GM19452 (cell line): Measurements from ENCODE around the gene FAM78A.
"Not testable (repeated sequence)": the region's sequence is repeated elsewhere in the genome, so short reads cannot be mapped to it uniquely, and the experiment has no call there.

Experiments used
- ATAC-seq: cut with Tn5 transposase; IDR thresholded peaks from one replicate; pipeline ENCODE4 v1.9.1; 2021; ENCODE audit not compliant: unreplicated experiment

Gene FAM78A

DNA sequence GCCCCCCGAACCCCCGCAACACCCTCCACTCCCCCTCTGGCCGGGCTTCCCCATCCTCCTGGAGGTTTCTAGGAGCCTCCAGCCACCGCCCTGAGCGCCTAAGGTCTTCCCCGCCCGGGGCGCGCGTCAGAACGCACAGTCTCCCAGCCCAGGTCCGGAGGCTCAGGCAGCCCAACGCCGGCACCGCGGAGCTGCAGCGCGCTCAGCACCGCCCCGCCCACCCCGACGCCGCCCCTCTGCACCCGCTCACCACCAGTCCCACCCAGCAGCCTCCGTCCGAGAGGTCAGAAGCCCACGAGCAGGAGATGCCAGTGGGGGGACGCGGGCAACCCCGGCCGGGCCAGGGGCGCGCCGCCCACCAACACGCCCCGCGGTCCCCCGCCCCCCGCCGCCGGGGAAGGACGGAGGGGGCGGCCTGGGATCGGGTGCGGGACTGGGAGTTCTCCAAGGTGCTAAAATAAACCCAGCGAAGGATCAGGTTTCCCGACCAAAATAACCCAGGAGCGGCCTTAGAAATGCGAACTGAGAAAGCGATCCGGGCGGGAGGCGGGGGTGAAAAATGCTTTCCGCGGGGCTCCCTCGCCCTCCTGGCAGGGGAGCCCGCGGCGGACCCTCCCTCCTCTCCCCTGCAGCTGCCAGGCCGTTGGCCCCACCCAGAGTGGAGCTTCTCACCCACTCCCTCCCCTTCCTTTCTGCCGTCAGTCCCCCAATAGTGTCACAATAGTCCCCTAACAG, 6.5 kb upstream of the FAM78A start:
- ATAC-seq, result no peak

DNA sequence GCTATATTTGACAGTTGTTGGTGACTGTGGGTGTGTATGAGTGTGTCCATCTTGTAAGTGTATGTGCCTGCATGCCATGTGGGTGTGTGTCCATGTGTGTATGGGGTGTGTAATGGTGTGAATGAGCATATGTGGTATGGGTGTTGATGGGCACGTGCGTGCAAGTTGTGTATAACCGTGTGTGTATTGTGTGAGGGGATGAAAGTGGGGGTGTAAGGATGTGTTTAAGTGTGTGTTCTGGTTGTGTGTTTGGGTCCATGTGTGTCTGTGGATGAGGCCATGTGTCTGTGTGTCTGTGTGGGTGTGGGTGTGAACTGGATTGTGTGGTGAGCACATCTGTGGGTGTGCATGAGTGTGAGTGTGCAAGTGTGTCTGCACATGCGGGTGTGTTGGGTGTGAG, 5.9 kb upstream of the FAM78A start:
- no peak for ATAC-seq

DNA sequence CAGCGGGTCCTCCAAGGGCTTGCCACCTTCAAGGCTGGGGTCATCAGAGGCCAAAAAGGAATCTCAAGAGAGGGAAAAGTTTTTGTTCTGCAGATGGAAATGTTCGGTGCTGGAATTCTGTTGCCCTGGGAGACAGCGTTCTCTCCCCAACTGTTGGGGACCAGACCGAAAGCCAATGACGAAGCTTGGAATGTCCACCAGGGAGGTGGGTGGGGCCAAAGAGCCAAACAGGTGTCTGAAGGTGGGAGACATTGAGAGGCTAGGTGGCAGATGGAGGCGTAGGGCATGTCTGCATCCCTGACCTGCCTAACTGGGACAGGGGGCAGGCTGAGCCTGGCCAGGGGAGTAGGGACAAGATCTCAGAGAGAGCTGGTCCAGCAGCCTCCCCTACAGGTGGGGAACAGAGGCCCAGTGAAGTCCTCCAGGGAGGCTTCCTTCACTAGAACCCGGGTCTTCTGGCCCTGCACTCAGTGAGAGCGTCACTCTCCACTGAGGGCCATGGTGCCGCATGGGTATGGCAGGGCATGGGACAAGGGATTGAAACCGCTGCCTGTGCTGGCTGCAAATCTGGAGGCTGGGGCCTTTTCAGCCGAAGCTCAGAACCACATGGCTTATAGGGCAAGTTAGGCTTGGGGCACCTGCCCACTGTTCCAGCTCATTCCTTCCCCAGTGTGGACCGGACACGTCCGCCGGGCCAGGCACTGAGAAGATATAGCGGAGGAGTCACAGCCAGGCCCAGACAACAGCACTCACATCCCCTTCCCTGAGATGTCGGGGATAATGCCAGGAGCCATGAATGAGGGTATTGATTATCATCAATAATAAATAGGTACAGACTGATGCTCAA, 5.0 kb upstream of the FAM78A start:
- ATAC-seq, result no peak

DNA sequence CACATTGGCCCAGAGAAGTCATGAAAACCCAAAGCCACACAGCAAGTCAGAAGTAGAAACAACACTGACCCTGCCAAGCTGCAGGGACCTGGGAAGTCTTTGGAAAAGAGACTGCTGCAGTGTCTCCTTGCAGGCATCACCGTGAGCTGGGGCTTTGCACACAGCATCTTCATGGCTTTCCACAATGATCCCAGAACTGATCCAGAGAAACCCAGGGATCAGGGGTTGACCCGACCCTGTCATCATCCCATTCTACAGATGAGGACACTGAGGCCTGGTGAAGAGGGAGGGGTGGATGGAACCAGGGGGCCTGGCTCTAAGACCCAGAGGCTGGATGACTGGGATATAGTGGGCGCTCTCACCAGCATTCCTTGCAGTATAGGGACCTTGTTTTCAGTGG, 4.3 kb upstream of the FAM78A start:
- no peak for ATAC-seq

DNA sequence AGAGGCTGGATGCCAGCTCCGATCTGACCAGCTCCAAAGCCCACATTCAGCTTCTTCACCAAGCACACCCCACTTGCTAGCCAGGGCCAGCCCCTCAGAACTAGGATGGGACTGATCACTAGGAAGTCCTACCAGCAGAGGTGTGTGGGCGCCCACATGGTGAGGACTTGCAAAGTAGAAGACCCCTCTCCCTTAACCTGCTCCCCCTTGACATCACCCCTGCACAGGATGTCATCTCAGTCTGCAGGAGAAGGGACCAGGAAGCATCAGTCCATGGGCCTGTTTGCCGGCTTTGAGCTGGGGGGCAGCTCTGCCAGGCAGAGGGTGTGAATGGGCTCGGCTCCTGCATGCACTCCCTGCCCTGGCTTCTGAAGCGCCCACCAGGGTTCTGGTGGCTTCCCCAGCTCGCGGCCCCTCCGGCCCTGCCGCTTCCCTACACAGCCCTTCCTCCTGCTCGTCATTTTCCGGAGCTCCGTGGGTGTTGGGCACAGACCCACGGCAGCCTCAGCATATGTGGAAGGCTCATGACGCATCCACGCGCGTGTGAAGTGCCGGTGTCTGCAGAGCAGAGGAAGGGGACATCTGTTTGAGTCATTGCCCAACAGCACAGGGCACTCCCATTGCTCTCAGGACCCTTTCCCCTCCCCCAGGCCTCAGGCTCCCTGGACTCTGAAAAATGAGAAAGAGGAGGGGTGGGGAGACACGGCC, 3.7 kb upstream of the FAM78A start:
- ATAC-seq, result no peak

DNA sequence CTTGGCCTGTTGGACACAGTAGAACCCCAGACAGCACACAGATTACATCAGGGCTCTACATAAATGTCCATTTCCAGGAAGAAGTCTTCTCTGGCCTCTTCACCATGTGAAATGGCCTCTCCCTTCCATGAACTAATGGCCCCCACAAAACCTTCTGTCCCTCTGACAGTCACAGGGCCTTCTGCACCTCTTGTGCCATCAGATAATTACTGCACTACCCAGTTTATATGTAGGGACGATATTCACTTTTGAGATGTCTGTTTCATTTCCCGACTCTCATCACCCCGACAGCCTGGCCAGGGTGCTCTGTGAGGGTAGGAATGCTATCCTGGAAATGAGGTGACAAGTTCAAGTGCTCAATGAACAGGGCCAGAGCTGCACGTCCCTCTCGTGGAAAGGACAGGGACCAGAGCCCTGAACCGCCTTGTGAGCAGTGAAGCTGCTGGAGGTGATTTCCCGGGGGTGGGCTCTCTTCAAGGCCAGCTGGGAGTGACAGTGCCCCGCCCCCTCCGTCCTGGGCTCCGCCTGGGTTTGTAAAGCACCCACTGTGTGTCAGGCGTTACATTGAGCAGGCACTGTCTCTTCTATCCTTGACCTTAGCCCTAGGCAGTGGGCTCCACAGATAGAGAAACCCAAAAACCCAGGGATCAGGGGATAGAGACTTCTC, 3.0 kb upstream of the FAM78A start:
- no peak for ATAC-seq

DNA sequence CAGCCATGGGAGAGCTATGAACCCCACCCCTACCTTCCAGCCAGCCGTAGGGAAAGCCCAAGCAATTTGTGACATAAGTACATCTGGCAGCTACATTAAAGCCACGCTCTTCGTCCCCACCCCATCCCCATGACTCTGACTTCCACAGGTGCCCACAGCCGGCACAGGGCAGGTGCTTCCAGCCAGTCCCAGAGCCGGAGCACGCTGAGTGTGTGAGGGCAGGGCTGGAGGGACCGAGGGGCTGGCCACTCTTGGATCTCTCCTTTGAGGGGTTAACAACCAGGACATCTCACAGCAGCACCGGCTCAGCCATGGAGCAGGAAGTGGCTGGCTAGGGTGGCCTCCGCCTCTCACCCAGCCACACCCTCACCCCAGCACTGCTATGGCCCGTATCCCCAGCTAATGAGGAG, 2.4 kb upstream of the FAM78A start:
- ATAC-seq, result no peak

DNA sequence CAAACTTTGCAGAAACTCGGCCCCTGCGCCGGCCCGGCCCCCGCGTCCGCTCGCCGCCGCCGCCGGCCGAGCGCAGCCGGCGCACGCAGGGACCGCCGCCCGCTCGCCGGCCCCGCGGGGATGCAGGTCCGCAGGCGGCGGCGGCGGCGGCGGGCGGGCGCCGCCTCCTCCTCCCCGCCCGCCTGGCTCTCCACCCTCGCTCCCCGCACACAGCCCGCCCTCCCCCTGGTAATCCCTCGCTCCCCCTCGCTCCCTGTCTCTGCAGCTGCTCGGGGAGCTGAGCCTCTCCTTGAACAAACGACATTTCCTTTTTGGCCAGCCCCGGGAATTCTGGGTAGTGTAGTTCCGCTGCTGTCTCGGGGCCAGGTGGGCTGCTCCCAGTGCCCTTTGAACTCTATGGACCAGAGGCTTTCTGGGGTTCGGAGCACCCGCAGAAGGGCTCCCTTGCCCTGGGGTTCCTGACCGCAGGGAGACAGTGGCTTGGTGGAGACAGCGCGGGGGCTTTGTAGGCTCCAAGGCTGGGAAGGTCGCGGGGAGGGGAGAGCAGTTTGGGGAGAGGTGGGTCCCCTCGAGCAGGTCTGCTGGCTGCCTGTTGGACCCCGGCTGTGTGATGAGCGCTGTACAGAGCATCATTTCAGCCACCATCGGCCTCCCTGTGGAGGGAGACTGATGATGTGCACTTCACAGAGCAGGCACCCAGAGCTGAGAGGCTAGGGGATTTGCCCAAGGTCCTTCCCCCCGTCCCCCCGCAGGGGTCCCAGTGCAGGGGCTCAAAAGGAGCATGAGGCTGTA, 1.8 kb upstream of the FAM78A start:
- no peak for ATAC-seq

DNA sequence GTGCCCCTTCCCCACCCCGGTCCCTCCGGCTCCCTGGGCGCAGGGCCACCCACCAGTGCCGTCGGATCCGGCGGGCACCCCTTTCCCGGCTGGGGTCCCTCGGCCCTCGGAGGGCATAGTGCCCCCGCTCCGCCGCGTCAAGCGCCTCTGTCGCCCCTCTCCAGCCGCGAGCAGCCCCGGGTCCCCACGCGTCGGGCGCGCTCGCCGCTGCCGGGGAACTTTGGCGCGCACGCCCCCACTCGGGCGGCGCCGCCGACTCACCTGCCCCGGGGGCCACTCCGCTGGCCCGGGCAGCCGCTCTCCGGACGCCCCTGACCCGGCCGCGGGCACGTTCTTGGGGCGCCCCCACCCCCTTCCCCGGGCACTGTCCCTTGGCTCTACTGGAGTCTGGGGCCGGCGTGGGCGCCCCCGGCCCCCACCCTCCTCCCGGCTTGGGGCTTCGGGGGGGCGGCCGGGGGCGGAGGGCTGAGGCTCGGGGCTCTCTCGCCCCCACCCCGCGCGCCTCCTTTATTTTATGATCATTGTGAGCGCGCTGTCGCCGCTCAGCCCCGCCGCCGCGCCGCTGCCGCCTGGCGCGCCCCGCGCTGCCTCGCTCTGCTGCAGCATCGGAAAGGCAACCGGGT, 1.1 kb upstream of the FAM78A start:
- no peak for ATAC-seq

DNA sequence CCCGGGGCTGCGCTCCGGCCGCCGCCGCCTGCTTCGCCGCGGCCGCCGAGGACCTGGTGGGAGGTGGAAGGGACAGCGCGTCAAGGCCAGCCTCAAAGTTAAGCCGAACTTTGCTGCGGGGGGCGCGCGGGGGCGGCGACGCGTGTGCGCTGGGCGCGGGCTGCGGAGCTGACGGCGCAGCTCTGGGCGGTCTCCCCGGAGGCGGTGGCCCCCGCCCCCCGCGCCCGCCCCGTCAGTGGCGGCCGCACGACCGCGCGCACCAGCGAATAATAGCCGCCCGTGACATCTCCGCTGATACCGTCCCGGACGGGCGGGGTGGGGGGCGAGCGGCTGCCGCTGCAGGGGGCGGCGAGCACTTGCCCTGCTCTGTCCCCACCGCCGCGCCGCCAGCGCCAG, 579 bp upstream of the FAM78A start:
- ATAC-seq, result no peak

DNA sequence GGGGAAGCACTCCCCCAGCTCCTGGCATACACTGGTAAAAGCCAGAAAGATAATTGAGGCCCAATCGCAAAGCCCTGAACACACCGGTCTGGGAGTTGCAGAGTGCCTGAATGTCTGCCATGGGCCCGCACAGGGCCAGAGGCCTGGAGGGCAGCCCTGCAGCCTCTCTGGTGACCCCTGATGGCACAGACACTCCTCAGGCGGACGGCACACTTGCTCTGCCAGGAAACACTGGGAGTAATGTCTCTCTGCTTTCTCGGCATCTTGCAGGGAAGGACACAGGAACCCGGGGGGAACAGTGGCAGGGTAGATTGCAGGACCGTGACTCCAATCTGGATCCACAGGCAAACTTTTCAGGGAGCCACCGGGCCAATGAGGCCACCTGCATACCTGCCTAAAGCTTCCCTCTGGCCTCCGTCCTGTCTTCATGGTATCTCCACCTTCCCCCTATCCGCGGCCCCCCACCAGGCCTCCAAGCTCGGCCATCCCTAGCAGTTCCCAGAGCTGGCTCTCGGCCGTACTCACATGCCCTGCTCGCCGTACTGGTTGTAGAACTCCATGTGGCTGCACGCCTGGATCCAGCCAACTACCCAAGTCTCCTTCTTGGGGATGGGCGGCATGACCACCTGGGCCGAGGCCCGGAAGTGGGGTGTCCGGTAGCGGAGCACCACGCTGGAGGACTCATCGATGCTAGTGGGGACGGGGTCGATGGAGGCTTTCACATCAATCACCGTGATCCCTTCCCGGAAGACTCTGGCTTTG, 797 bp downstream of the FAM78A start:
- ATAC-seq, result no peak

DNA sequence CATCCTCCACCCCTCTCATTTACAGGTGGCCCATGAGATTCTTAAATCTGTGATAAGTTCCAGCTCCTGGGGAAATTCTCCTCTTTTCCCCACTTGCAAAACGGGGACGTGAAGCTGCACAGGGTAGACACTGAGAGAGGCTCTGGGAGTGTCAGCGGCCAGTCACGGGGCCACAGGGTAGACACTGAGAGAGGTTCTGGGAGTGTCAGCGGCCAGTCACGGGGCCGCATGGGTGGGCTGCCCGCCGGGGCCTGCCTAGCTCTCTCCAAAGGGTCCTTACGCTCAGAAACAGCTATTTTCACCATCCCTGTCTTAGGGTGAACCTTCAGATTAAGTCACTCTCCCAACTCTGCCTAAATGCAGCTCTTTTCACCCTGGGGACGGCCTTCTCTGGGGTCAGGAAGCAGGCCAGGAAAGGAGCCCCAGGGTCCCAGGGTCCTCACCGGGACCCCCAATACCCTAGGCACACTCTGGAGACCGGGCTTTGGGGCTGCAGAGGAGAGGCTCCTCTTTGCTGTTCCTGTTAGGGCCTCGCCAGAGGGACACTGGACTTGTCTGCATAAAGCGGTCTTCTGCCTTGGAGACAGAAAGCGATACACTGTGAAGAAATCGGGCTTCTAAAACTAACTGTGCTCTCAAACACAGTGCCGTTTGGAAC, 1.5 kb downstream of the FAM78A start:
- ATAC-seq, result no peak

DNA sequence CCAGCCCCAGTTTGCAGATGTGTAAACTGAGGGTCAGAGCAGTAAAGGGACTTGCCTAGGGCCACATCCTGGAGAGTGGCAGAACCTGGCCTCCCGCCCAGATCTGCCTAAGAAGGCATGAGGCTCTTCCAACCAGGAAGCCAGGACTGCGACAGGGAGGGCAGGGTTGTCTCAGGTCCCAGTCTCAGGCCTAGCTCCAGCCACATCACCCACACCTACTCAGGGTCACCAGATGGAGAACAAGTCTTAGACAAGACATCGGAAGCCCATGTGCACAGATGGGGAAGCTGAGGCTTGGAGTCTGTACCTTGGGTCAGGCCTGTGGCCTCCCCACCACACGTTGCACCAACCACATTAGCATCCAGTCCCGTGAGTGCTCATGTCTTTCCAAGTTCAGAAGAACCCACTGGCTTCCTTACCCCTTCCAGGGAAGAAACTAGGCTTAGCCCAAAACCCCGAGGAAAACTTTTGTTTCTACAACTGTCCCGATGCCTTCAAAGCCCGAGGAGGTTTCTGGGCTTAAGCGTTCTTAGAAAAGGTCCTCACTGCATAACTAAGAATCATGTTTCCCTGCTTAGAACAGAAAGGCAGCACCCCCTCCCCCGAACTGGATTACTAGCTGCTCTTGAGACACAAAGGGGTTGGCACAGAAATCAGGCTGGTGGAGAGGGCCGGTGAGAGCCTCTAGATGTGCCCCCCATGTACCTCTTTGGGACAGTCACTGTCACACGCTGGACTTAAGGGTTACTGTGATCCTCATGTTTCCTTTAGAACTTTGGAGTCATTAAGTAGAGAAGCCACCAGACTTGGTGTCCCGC, 2.2 kb downstream of the FAM78A start:
- no peak for ATAC-seq

DNA sequence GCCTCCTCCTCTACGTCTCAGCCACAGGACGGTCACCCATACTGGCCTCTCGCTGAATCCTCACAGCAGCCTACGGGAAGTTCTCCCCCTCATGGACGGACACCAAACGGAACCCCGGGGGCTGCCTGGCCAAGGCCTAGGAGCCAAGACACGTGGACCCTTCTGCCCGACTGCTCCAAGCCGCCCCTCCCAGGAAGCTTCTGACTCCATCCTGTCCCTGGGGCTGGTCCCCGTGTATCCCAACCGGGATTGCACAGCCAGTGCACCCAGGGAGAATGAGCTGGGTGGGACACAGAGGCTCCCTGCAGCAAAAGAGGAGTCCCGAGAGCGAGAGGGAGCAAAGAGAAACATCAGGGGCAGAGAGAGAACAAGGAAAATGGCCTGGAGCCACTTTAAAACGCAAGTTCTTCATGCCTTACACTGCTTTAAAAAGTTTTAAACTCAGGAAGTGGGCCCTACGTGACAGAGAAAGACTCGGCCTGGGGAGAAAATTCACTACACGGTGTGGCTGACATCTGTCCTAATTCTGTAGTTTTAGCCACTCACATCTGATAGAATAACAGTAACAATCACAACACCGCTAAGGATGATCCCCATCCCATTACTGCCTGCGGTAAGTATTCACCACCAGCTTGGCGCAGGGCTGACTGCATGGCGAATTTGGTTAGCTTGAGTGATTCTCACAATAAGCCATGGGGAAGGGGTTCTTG, 3.0 kb downstream of the FAM78A start:
- no peak for ATAC-seq

DNA sequence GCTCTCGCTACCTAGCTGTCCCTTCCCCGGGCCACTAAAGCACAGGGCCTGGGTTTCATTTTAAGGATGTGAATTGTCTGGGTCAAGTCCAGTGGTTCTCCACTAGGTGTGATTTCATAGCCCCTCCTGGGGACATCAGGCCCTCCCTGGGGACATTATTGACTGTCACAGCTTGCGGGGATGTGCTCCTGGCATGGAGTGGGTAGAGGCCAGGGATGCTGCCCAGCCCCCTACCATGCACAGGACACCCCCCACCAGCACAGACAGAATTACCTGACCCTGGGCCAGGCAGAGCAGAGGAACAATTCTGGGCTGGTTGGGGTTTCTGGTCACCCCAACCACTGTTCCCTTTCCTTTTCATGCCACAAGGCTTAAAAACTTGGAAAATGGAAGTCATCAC, 4.1 kb downstream of the FAM78A start:
- no peak for ATAC-seq

DNA sequence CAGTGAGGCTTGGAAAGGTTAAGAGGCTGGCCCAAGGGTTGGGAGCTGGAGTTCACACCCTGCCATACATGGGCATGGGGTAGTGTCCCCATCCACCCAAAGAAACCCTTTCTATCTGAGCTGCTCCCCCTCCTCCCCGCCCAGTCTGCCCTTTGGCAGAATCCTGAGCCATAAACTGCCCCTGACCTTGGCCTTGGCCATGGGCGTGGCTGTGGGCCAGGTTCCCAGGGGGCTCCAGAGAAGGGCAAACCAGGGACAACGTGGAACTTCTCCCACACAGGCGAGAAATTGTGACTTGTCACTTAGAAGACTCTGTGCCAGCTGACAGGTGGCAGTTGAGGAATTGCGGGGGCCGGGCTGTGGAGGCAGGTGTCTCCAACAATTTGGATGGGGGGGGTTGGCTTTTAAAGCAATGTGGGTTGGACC, 4.8 kb downstream of the FAM78A start:
- ATAC-seq, result no peak

DNA sequence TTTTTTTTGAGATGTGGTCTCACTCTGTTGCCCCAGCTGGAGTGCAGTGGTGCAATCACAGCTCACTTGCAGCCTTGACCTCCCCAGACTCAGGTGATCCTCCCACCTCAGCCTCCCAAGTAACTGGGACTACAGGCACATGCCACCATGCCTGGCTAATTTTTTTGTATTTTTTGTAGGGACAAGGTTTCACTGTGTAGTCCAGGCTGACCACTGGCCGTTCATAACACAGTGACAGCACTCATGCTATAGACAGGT, 5.4 kb downstream of the FAM78A start:
- not testable (repeated sequence) for ATAC-seq
